ENCODE results near the gene ATP2C2. TPM values are rescaled to one million over a fixed set of nuclear protein-coding genes. Genes with fewer than 3 reads are reported as not detected.

ATP2C2 gene
- total RNA-seq, 4 donors from 2014 or later: 51.7 to 133 (median 57.7) TPM

DNA sequence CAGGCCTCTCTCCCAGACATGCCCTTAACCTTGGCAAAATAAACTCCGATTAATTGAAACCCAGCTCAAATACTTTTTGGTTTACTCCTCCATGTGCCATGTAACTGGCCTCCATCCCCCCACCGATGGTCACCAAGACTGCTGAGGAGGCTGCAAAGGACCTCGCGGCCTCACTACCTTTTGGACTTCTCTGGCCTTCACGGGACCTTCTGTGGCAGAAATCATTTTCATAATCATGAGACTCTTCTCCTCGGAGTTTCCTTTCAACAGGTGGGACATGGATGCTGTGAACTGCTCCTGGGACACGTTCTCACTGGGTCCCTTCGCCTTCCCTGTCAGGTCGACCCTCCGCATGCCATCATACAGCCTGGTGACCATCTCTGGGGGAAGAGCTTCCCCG, 127.2 kb downstream of the ATP2C2 start:
- WGBS, 2 donors: 96 to 98% methylated on average over 11 of the region's 11 CpGs
- intact Hi-C loops (cut with DNase I; ENCODE audit: low total_unique reads): no loop called here
- peak in 1 of 2 donors; percentile 50 for DNase-seq (ENCODE audit: low spot score in 2 of 2)
- H3K4me3 ChIP-seq (ENCODE audit: low read depth, poor library complexity, severe bottlenecking): no peak overlapping the region
- TF ChIP-seq, protein P1, sequence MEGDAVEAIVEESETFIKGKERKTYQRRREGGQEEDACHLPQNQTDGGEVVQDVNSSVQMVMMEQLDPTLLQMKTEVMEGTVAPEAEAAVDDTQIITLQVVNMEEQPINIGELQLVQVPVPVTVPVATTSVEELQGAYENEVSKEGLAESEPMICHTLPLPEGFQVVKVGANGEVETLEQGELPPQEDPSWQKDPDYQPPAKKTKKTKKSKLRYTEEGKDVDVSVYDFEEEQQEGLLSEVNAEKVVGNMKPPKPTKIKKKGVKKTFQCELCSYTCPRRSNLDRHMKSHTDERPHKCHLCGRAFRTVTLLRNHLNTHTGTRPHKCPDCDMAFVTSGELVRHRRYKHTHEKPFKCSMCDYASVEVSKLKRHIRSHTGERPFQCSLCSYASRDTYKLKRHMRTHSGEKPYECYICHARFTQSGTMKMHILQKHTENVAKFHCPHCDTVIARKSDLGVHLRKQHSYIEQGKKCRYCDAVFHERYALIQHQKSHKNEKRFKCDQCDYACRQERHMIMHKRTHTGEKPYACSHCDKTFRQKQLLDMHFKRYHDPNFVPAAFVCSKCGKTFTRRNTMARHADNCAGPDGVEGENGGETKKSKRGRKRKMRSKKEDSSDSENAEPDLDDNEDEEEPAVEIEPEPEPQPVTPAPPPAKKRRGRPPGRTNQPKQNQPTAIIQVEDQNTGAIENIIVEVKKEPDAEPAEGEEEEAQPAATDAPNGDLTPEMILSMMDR (IDR thresholded peaks at IDR 0.05): no peak
- TF ChIP-seq POLR2A (IDR thresholded peaks at IDR 0.05): no peak

DNA sequence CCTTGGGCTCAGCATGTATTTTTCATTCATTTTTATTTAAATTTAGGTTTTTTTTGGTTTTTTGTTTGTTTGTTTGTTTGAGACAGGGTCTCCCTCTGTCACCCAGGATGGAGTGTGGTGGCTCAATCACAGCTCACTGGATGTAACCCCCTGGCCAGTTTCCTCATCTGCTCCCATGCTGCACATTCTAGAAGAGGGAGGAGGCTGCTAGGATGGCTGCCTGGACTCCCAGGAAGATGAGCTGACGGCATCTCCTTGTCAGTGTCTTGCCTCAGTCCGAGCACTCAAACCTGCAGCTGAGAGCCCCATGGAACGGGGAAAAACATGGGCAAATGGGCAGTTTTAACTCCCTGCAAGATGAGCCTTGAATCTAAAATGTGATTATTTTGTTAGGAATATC, 128.7 kb downstream of the ATP2C2 start:
- intact Hi-C loops (cut with DNase I; ENCODE audit: low total_unique reads): no loop called here
- peak in 1 of 2 donors; percentile 57 for DNase-seq (ENCODE audit: low spot score in 2 of 2)
- WGBS, 2 donors: 85 to 98% methylated on average over 3 of the region's 3 CpGs
- TF ChIP-seq, protein P1 (IDR thresholded peaks at IDR 0.05): no peak
- no peak for TF ChIP-seq POLR2A (IDR thresholded peaks at IDR 0.05)
- no peak overlapping the region for H3K4me3 ChIP-seq (ENCODE audit: low read depth, poor library complexity, severe bottlenecking)

DNA sequence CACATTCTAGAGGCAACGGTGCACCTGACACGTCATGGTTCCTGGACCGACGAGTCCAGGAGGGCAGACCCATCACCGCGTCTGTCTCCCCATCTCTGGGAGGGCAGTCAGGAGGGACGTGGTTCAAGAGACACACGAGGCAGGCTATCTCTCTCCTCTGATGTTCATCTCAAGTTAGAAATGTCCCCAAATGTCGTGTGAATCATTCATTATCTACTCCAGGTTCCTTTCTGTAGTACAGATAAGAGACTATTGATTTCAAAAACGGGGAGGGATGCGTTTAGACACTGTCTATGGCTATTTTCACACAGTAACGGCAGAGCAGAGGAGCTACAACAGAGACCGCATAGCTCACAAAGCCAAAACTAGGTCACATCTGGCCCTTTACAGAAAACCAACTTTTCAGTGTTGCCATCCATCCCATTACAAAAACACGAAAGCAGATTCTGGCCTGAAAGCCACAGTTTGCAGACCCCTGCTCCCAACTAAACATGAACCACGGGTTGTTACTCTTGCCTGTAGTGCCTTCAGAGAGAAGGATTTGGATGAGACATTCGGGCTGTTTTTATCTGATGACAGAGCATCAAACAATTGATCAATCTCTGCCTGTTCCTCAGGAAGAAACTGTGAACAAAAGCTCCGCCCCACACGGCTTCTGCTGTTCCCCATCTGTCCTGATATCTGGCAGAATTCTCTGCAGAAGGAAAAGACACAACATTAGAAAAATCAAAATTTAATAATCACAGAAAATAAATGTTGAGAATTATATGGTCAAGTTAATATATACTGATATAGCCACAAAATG, 129.3 kb downstream of the ATP2C2 start:
- peak in 1 of 2 donors; percentile 53 for DNase-seq (ENCODE audit: low spot score in 2 of 2)
- TF ChIP-seq POLR2A (IDR thresholded peaks at IDR 0.05): no peak
- TF ChIP-seq, protein P1 (IDR thresholded peaks at IDR 0.05): no peak
- intact Hi-C loops (cut with DNase I; ENCODE audit: low total_unique reads): no loop called here
- no peak overlapping the region for H3K4me3 ChIP-seq (ENCODE audit: low read depth, poor library complexity, severe bottlenecking)
- WGBS, 2 donors: 83 to 85% methylated on average over 18 of the region's 18 CpGs

DNA sequence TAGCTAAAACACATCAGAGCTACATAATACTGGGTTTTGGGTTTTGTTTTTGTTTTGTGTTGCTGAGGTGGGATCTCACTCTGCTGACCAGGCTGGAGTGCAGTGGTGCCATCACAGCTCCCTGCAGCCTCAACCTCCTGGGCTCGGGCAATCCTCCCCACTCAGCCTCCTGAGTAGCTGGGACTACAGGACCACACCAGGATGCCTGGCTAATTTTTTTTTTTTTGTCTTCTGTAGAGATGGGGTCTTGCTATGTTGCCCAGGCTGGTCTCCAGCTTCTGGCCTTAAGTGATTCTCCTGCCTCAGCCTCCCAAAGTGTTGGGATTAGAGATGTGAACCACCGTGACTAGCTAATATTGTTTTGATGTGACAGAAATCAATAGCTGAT, 129.9 kb downstream of the ATP2C2 start:
- peak in 1 of 2 donors; percentile 31 for DNase-seq (ENCODE audit: low spot score in 2 of 2)
- no peak overlapping the region for H3K4me3 ChIP-seq (ENCODE audit: low read depth, poor library complexity, severe bottlenecking)
- TF ChIP-seq POLR2A (IDR thresholded peaks at IDR 0.05): no peak
- TF ChIP-seq, protein P1 (IDR thresholded peaks at IDR 0.05): no peak
- intact Hi-C loops (cut with DNase I; ENCODE audit: low total_unique reads): no loop called here
- WGBS, 2 donors: 94 to 100% methylated on average over 2 of the region's 2 CpGs

DNA sequence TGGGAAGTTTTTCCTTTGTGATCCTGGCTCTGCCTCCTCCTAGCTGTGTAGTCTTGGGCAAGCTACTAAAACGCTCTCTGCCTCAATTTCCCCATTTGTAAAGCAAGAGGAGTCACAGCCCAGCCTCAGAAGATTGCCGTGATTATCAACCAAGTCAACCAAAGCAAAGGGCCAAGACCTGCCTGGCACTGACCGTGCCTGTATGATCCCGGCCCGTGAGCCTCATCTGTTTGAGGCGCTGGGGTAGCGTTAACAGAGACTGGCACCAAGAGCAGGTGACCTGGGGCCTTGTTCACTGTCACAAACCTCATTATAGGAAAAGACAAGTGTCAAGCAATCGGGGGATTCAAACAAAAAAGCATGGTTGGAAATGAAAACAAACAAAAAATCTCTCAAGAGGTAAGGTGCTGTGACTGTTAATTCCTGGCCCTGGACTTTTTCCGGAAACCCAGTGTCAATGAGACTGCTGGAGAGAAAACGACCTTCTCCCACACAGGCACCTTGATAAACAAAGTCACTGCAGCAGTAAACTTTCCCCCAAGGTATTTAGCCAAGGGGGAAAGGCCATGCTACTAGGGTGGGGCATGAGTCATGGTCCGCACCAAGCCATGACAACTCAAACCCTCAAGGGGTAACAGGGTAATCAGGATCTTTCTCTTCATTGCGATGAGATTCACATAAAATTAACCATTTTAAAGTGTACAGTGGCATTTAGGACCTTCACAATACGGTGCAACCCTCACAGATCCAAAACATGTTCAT, 130.7 kb downstream of the ATP2C2 start:
- TF ChIP-seq, protein P1 (IDR thresholded peaks at IDR 0.05): no peak
- no peak for TF ChIP-seq POLR2A (IDR thresholded peaks at IDR 0.05)
- 91 to 96% methylated on average over 13 of the region's 13 CpGs for whole genome bisulfite sequencing, 2 donors
- DNase-seq (ENCODE audit: low spot score in 2 of 2): peak in 1 of 2 donors; percentile 71
- intact Hi-C loops (cut with DNase I; ENCODE audit: low total_unique reads): no loop called here
- H3K4me3 ChIP-seq (ENCODE audit: low read depth, poor library complexity, severe bottlenecking): no peak overlapping the region
